Skeletal muscle satellite cell (primary cell): ENCODE measurements around the gene PPP2R2B. TPM values are rescaled to one million over a fixed set of nuclear protein-coding genes. Genes with fewer than 3 reads are reported as not detected.

ENCODE experiments used
- H3K27me3 ChIP-seq: 2 replicates; pipeline ENCODE4 v1.7.0; 2013; ENCODE audit warnings: low read length; ENCODE audit not compliant: control insufficient read depth, insufficient read depth
- H3K36me3 ChIP-seq: 2 replicates; pipeline ENCODE4 v1.7.0; 2013; ENCODE audit warnings: mild to moderate bottlenecking, control low read depth, low read length; ENCODE audit not compliant: insufficient read depth
- H3K4me1 ChIP-seq: 2 replicates; pipeline ENCODE4 v1.7.0; 2013; ENCODE audit warnings: low read length; ENCODE audit not compliant: control insufficient read depth, insufficient read depth
- H3K4me2 ChIP-seq: 2 replicates; pipeline ENCODE4 v1.7.0; 2013; ENCODE audit warnings: mild to moderate bottlenecking, low read length
- H3K4me3 ChIP-seq: 2 replicates; pipeline ENCODE4 v1.7.0; 2013; ENCODE audit warnings: low read length
- H3K9ac ChIP-seq: 2 replicates; pipeline ENCODE4 v1.7.0; 2013; ENCODE audit warnings: mild to moderate bottlenecking, low read depth, low read length, moderate library complexity
- H3K9me3 ChIP-seq: replicated peaks from 2 replicates; pipeline ENCODE4 v1.7.0; 2013; ENCODE audit warnings: mild to moderate bottlenecking, control low read depth, low read length
- total RNA-seq: library from RNA; depleted of rRNA; stranded (reverse); fragments of >200 nt; gene quantifications from 2 replicates; pipeline ENCODE4 v1.2.3, GENCODE V29; 2012; rRNA removed

Gene PPP2R2B
- not detected in 2 replicates for total RNA-seq

DNA sequence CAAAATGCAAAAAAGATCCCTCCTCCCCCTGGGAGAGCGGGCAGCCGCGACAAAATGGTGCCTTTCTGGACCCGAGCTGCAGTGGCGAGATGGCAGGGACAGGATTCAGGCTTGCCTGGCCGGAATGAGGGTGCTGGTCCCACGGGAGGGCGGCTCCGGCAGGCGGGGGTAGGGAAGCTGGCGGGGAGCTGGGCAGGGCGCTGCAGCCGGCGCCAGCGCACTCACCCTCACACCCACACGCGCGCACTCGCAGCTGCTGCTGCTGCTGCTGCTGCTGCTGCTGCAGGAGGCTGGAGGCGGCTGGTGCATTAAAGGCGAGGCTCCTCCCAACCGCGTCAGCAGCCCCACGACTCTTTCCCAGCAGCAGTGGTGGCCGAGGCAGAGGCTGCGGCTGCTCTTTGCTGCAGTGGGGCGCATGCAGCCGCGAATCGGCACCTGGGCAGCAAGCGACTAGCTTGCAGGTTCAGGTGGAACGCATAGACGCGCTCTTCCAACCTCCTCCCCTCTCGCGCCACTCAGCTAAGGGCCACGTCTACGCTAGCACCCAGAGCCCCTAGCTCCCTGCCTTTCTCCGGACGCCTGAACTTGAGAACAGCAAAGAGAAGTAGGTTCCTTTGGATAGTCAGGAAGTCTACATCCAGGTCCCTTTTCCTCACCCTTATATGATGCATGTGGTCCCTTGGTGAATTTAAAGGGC, at the start of gene PPP2R2B:
PPP2R2B (minus strand) TSS at position 282 of the 697 bp plus-strand sequence.
- H3K9ac ChIP-seq = peak within 1 kb of the TSS; percentile 18
- H3K4me2 ChIP-seq = peak within 1 kb of the TSS; percentile 92
- H3K36me3 ChIP-seq = no peaks in the 10 kb centered on the region
- H3K27me3 ChIP-seq = peaks cover 16% of the 10 kb centered on the region
- H3K4me1 ChIP-seq = peaks cover 15% of the 10 kb centered on the region
- H3K9me3 ChIP-seq = no peaks in the 10 kb centered on the region
- peak within 1 kb of the TSS; percentile 91 for H3K4me3 ChIP-seq

- Histone ChIP-seq H3K27me3 (no peaks in the 10 kb centered on the region), H3K36me3 (no peaks in the 10 kb centered on the region), H3K9me3 (no peaks in the 10 kb centered on the region), H3K4me3 (no peak overlapping the region), H3K4me1 (no peaks in the 10 kb centered on the region), H3K9ac (no peak overlapping the region), H3K4me2 (no peak overlapping the region)
Observed at GRCh38 chr5:146924132-146924531, 45.6 kb upstream of the PPP2R2B start.

DNA sequence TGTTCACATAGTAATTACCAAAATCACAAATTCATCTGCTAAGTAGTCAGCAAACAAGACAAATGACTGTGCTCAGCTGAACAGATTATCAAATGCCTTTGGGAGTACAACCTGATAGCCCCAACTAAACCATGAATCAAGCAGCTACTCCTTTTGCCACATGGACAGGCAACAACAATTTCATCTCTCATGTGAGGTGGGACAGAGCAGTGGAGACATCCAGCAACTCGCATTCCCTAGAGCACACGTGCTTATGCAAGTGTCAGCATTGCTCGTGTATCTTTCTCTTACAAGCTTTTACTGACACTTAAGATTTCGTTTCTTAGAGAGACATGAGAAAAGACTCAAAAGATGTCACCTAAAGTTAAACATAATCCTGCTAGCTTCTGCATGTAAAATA, 42.7 kb upstream of the PPP2R2B start:
- Histone ChIP-seq H3K4me3 (no peak overlapping the region), H3K4me2 (no peak overlapping the region), H3K4me1 (no peaks in the 10 kb centered on the region), H3K9me3 (no peaks in the 10 kb centered on the region), H3K27me3 (no peaks in the 10 kb centered on the region), H3K36me3 (no peaks in the 10 kb centered on the region), H3K9ac (no peak overlapping the region)

GRCh38 chr5:146920351-146920881, 41.9 kb upstream of the PPP2R2B start:
- H3K36me3 ChIP-seq = no peaks in the 10 kb centered on the region
- no peaks in the 10 kb centered on the region for H3K4me1 ChIP-seq
- no peaks in the 10 kb centered on the region for H3K9me3 ChIP-seq
- H3K27me3 ChIP-seq = no peaks in the 10 kb centered on the region
- H3K9ac ChIP-seq = no peak overlapping the region
- H3K4me3 ChIP-seq = no peak overlapping the region
- H3K4me2 ChIP-seq = no peak overlapping the region

DNA sequence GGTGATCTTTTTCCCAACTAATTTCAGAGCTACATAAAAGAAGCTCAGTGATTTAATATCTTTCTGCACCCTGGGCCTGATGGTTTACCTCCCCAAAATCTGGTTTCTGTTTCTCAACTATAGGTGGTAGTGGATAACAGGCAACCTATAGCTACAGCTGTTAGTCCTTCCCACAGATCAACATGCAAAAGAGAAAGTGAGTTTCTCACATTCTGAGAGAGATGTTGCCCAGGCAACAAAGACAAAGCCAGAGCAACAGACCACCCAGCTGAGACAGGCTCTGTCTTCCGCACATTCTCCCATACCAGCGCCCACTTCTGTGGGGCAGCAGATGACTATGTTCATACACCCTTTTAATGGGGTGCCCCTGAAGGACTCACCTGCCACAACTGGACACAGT, 40.7 kb upstream of the PPP2R2B start:
- H3K4me2 ChIP-seq = no peak overlapping the region

DNA sequence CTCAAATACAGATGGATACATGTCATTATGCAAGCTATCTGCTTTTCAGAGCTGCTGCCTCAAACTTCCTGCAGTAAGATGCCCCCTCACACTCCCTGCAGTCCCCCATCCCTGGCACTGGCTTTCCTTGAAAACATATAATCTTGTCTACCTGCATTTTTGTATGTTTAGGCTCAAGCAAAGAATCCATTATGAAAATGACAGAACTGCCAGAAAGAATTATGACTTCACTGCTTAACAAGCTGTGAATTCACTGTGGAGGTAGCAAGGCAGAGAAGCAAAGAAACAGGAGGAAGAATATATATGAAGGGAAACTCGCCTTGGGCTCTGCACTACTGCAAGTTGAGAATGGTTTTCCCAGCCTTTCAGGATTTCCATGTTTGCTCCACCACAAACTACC, 39.4 kb upstream of the PPP2R2B start:
- no peaks in the 10 kb centered on the region for H3K4me1 ChIP-seq
- H3K9ac ChIP-seq = no peak overlapping the region
- H3K27me3 ChIP-seq = no peaks in the 10 kb centered on the region
- H3K4me2 ChIP-seq = no peak overlapping the region
- H3K36me3 ChIP-seq = no peaks in the 10 kb centered on the region
- H3K4me3 ChIP-seq = no peak overlapping the region
- H3K9me3 ChIP-seq = no peaks in the 10 kb centered on the region

More for the DNA sequence above, 40.7 kb upstream of the PPP2R2B start:
- Histone ChIP-seq H3K9me3 (no peaks in the 10 kb centered on the region), H3K36me3 (no peaks in the 10 kb centered on the region), H3K27me3 (no peaks in the 10 kb centered on the region), H3K9ac (no peak overlapping the region), H3K4me1 (no peaks in the 10 kb centered on the region), H3K4me3 (no peak overlapping the region)

DNA sequence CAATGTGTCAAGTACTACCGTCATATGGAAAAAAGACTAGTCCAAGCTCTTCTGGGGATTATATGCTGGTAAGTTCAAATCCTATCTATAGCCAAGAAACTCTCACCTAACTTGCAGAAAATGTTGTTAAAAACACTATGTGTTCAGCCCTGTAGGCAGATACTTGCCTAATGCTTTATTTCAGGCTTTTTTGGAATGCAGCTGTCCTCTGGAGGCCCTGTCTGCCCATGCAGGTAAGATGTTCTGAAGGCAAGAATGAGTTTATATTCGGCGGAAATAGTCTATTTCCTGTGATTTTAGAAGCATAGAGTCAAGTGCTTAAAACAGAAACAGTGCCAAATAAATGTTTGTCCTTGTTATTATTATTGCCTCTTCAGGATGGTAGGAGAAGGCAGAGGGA, 34.3 kb upstream of the PPP2R2B start:
- Histone ChIP-seq H3K4me2 (no peak overlapping the region), H3K4me1 (no peaks in the 10 kb centered on the region), H3K36me3 (no peaks in the 10 kb centered on the region), H3K4me3 (no peak overlapping the region), H3K9ac (no peak overlapping the region), H3K9me3 (no peaks in the 10 kb centered on the region), H3K27me3 (no peaks in the 10 kb centered on the region)

DNA sequence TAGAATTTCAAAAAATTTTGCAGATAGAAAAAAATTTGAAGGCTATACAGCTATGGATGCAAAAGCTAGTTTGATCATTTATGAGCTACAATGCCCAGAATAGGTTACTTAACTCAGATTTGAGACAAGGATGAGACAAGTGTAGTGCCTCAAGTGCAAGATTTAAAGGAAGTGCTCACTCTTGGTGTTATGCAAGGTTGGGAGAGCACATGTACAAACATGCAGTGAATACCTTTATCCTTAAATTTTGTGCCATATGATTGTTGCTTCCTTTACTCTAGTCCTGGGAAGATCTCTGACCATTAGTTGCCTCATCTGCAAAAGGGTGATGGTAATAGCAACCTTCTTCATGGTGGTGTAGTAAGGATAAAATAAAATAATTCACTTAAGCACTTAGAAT, 31.7 kb upstream of the PPP2R2B start:
- no peaks in the 10 kb centered on the region for H3K4me1 ChIP-seq
- H3K27me3 ChIP-seq = no peaks in the 10 kb centered on the region
- no peak overlapping the region for H3K4me3 ChIP-seq
- no peaks in the 10 kb centered on the region for H3K36me3 ChIP-seq
- H3K9ac ChIP-seq = no peak overlapping the region
- no peaks in the 10 kb centered on the region for H3K9me3 ChIP-seq
- H3K4me2 ChIP-seq = no peak overlapping the region

DNA sequence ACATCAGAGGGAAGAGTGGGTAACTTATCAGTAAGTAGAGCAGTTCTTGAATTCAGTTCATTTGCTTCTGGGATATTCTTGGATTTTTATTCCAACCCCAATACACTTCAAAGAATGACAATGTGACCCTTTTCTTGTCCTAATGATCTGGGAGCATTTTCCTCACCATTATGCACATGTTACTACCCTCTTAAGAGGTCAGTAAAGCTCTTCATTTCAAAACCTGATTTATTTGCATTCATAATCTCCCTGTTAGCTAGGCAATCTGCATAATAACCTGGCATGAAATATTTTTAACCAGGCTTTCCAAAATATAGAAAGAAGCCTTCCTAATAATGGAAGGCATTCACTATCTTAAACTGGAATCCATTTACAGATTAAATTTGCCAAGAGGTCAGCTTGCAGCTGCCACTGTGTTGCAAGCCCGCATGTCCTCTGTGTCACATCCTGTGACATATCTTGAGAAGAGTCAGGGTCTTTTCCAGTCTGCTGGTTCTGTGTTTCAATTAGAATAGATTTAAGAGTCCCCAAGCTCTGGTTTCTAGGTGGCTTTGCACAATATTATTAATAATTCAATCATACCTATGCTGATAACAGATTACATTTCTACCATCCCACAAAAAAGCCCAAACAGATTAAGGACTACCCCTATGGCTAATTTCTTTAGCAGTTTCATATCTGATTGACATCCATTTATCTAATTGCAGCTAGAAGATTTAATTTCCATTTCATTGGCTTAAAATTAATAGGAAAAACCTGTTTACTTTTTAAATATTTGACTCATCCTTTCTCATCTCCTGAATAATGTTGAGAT, 30.9 kb upstream of the PPP2R2B start:
- Histone ChIP-seq H3K27me3 (no peaks in the 10 kb centered on the region), H3K36me3 (no peaks in the 10 kb centered on the region), H3K9me3 (no peaks in the 10 kb centered on the region), H3K4me3 (no peak overlapping the region), H3K9ac (no peak overlapping the region), H3K4me2 (no peak overlapping the region), H3K4me1 (no peaks in the 10 kb centered on the region)

DNA sequence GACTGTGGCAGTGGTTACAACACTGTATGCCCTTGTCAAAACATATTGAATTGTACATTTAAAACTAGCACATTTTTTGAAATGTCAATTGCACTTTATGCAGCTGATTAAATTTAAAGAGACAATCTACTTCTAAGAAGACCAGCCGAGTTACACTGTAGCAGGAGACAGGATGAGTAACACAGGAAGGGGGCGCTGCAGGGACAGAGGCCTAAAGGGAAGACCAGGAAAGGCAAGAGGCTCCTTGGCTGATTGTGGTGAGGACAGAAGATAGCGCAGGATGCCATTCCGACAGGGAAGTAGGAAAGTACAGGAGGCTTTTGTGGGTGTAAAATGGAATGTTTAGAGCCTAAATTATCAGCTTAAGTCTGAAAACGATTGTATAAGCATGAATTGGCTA, 28.2 kb upstream of the PPP2R2B start:
- no peaks in the 10 kb centered on the region for H3K27me3 ChIP-seq
- H3K36me3 ChIP-seq = no peaks in the 10 kb centered on the region
- no peak overlapping the region for H3K9ac ChIP-seq
- no peak overlapping the region for H3K4me3 ChIP-seq
- H3K9me3 ChIP-seq = no peaks in the 10 kb centered on the region
- H3K4me1 ChIP-seq = no peaks in the 10 kb centered on the region
- no peak overlapping the region for H3K4me2 ChIP-seq

DNA sequence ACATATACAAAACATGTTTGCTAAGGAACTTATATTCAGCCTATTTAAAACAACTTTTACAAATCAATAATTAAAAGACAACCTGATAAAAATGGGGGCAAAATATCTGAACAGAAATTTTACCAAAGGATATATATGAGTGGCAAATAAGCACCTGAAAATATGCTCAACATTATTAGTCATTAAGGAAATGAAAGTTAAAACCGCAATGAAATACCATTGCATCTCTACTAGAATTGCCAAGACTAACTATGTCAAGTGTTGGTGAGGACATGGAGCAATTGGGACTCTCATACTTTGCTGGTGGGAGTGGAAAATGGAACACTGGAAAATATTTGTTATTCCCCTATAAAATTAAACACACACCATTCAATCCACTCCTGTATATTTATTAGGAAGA, 26.3 kb upstream of the PPP2R2B start:
- no peak overlapping the region for H3K4me2 ChIP-seq
- no peaks in the 10 kb centered on the region for H3K27me3 ChIP-seq
- no peaks in the 10 kb centered on the region for H3K4me1 ChIP-seq
- H3K4me3 ChIP-seq = no peak overlapping the region
- H3K9ac ChIP-seq = no peak overlapping the region
- no peaks in the 10 kb centered on the region for H3K36me3 ChIP-seq
- H3K9me3 ChIP-seq = no peaks in the 10 kb centered on the region
